Epithelial cell of umbilical artery (primary cell): Measurements from ENCODE around the gene XRCC6. TPM values are rescaled to one million over a fixed set of nuclear protein-coding genes. Genes with fewer than 3 reads are reported as not detected.

Experiments used
- total RNA-seq: library from RNA; depleted of rRNA; stranded (reverse); fragments of >200 nt; gene quantifications from 2 replicates; pipeline ENCODE4 v1.2.3, GENCODE V29; 2014

XRCC6 gene
- total RNA-seq = 416 and 478 TPM in 2 replicates

GRCh38 chr22:41621099-41621910 lies at the start of gene XRCC6:
TSS of gene XRCC6 (plus strand) at chr22:41621295. CDS start at chr22:41622005, 710 bp downstream.

GRCh38 chr22:41589391-41590241 lies 31.5 kb upstream of the XRCC6 start, which contains the start of gene PMM1:
TSS of gene PMM1 (minus strand) at chr22:41589840. CDS start at chr22:41589805, 35 bp downstream.

GRCh38 chr22:41620589-41621098 lies 451 bp upstream of the XRCC6 start, which contains the start of gene DESI1:
TSS of gene DESI1 (minus strand) at chr22:41621043. CDS start at chr22:41620839, 204 bp downstream.

GRCh38 chr22:41688365-41689211 lies 67.5 kb downstream of the XRCC6 start, which contains the start of gene SNU13:
TSS of gene SNU13 (minus strand) at chr22:41688867. CDS start at chr22:41688796, 71 bp downstream.

GRCh38 chr22:41699264-41700107 lies 78.4 kb downstream of the XRCC6 start, which contains the start of gene MEI1:
TSS of gene MEI1 (plus strand) at chr22:41699503. CDS start at chr22:41699539, 36 bp downstream.

Other genes with a start within 250 kb of the XRCC6 start
- 2.0 and 2.9 TPM in 2 replicates for gene TEF, start 239.4 kb upstream of the XRCC6 start, total RNA-seq
- 8.4 and 15.8 TPM in 2 replicates for gene TOB2, start 174.5 kb upstream of the XRCC6 start, total RNA-seq
- 117 and 128 TPM in 2 replicates for gene PHF5A, start 152.6 kb upstream of the XRCC6 start, total RNA-seq
- 53.8 and 73.7 TPM in 2 replicates for gene ACO2, start 152.2 kb upstream of the XRCC6 start, total RNA-seq
- gene POLR3H, start 76.8 kb upstream of the XRCC6 start, total RNA-seq = 14.3 and 25.5 TPM in 2 replicates
- gene CSDC2, start 60.3 kb upstream of the XRCC6 start, total RNA-seq = 0.15 TPM in 1 of 2 replicates, not detected in the other
- gene PMM1, start 31.5 kb upstream of the XRCC6 start, total RNA-seq = 4.0 and 6.5 TPM in 2 replicates
- 17.6 and 21.4 TPM in 2 replicates for gene DESI1, start 252 bp upstream of the XRCC6 start, total RNA-seq
- gene SNU13, start 67.6 kb downstream of the XRCC6 start, total RNA-seq = 84.8 and 96.7 TPM in 2 replicates
- gene MEI1, start 78.2 kb downstream of the XRCC6 start, total RNA-seq = 1.1 and 1.3 TPM in 2 replicates
- 5.2 and 8.4 TPM in 2 replicates for gene CCDC134, start 179.4 kb downstream of the XRCC6 start, total RNA-seq
- 39.5 and 40.0 TPM in 2 replicates for gene SREBF2, start 211.8 kb downstream of the XRCC6 start, total RNA-seq